GM21619 (cell line): ENCODE results near the gene CIROP.

ENCODE experiments used
- ATAC-seq: cut with Tn5 transposase; IDR thresholded peaks from one replicate; pipeline ENCODE4 v1.9.1; 2021; ENCODE audit not compliant: unreplicated experiment

Gene CIROP

DNA sequence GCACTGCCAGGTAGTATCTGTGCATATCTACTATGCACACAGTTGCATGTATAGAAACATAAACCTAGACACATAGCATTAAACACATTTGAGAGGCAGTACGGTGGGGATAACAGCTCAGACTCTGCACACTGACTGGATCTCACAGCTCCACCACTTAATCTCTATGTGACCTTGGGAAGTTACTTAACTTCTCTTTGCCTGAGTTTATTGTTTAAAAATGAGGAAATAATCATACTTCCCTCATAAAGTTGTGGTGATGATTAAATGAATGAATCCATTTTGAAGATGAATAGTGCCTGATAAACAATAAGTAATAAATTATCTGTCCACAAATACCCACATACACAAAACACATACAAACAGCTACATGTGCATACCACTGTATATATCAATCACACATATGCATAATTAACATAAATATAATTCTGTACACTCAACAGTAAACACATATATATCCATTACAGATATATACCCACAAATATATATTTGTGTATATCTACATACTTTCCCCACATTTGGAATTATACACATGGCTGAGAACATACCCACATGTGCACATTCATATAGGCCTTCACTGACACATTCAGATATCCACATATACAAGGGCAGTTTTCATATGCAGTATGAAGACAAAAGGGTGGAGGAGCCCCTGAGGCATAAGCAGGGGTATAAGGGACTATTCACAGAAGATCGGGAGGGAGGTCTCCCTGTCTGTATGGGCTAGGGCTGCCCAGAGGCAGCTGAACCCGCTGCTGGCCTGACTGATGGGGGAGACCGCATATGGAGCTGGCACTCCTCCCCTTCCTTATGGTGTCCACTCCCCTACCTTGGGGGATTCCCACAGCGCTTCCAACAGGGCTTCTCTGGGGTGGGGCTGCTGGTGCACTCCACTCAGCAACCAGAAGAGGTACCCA is 53.4 kb downstream of the CIROP start:
- no peak for ATAC-seq
